GM12878 (cell line): Measurements from ENCODE around the gene DMKN. TPM values are rescaled to one million over a fixed set of nuclear protein-coding genes. Genes with fewer than 3 reads are reported as not detected.

Source experiments
- BACH1 ChIP-seq: fragments of 450-650 bp; IDR thresholded peaks from 2 replicates; pipeline ENCODE4 v1.6.1; 2017; ENCODE audit warnings: mild to moderate bottlenecking, borderline replicate concordance
- BMI1 ChIP-seq: fragments of 450-650 bp; IDR thresholded peaks from 2 replicates; pipeline ENCODE4 v1.6.1; 2016; ENCODE audit warnings: mild to moderate bottlenecking, moderate library complexity, borderline replicate concordance
- GABPA ChIP-seq: IDR thresholded peaks from 2 replicates; pipeline ENCODE4 v1.6.1; 2014; ENCODE audit warnings: antibody characterized with exemption, low read depth, mild to moderate bottlenecking, inconsistent platforms
- HCFC1 ChIP-seq: fragments of 150-350 bp; IDR thresholded peaks from 2 replicates; pipeline ENCODE4 v1.6.1; 2014; ENCODE audit warnings: low read length
- HDAC6 ChIP-seq: fragments of 200-600 bp; sonication (generic); IDR thresholded peaks from one replicate; pipeline ENCODE4 v1.8.0; 2017; ENCODE audit warnings: antibody characterized with exemption; ENCODE audit not compliant: unreplicated experiment
- HDGF ChIP-seq: fragments of 450-650 bp; IDR thresholded peaks from 2 replicates; pipeline ENCODE4 v1.6.1; 2016; ENCODE audit warnings: antibody characterized with exemption
- IRF4 ChIP-seq: IDR thresholded peaks from 2 replicates; pipeline ENCODE4 v1.6.1; 2011; ENCODE audit warnings: low read depth, low read length
- MTA2 ChIP-seq: fragments of 450-650 bp; IDR thresholded peaks from 2 replicates; pipeline ENCODE4 v1.6.1; 2016; ENCODE audit warnings: low read depth, mild to moderate bottlenecking, moderate library complexity
- MYB ChIP-seq: fragments of 150-350 bp; IDR thresholded peaks from 2 replicates; pipeline ENCODE4 v1.6.1; 2014; ENCODE audit warnings: mild to moderate bottlenecking, low read depth, low read length, borderline replicate concordance
- NFIC ChIP-seq: IDR thresholded peaks from 2 replicates; pipeline ENCODE4 v1.6.1; 2012; ENCODE audit warnings: low read depth, mild to moderate bottlenecking, inconsistent platforms, low read length, moderate library complexity
- NR2F1 ChIP-seq: fragments of 450-650 bp; conservative IDR thresholded peaks from 2 replicates; pipeline ENCODE4 v1.6.1; 2017; ENCODE audit warnings: mild to moderate bottlenecking
- RAD21 ChIP-seq: IDR thresholded peaks from 2 replicates; pipeline ENCODE4 v1.6.1; 2011; ENCODE audit warnings: mild to moderate bottlenecking, low read depth, low read length, moderate library complexity; ENCODE audit not compliant: insufficient read depth
- RB1 ChIP-seq: fragments of 450-650 bp; formaldehyde crosslinking; IDR thresholded peaks from 2 replicates; pipeline ENCODE4 v1.6.1; 2017; ENCODE audit warnings: mild to moderate bottlenecking, borderline replicate concordance
- RELA ChIP-seq: fragments of 450-650 bp; IDR thresholded peaks from 2 replicates; pipeline ENCODE4 v1.8.0; 2014; ENCODE audit warnings: borderline replicate concordance; ENCODE audit not compliant: partially characterized antibody
- RUNX3 ChIP-seq: IDR thresholded peaks from 2 replicates; pipeline ENCODE4 v1.6.1; 2012; ENCODE audit warnings: low read length, inconsistent platforms
- SP1 ChIP-seq: IDR thresholded peaks from one replicate; pipeline ENCODE4 v1.6.1; 2011; ENCODE audit warnings: low read depth, low read length
- SREBF1 ChIP-seq: IDR thresholded peaks from 2 replicates; pipeline ENCODE4 v1.6.1; 2012; ENCODE audit warnings: mild to moderate bottlenecking, low read length
- STAT3 ChIP-seq: IDR thresholded peaks from 2 replicates; pipeline ENCODE4 v1.6.1; 2011; ENCODE audit warnings: low read depth, low read length, improper control_type of control experiment
- SUZ12 ChIP-seq: fragments of 200-600 bp; sonication (generic); IDR thresholded peaks from one replicate; pipeline ENCODE4 v1.6.1; 2018; ENCODE audit warnings: antibody characterized with exemption, mild to moderate bottlenecking; ENCODE audit not compliant: unreplicated experiment
- TBL1XR1 ChIP-seq: IDR thresholded peaks from 2 replicates; pipeline ENCODE4 v1.6.1; 2012; ENCODE audit warnings: low read depth, low read length, improper control_type of control experiment
- YY1 ChIP-seq: IDR thresholded peaks from 2 replicates; pipeline ENCODE4 v1.6.1; 2011; ENCODE audit warnings: low read depth, mild to moderate bottlenecking, low read length
- ZNF24 ChIP-seq: fragments of 450-650 bp; IDR thresholded peaks from 2 replicates; pipeline ENCODE4 v1.6.1; 2017; ENCODE audit warnings: antibody characterized with exemption, mild to moderate bottlenecking
- polyA plus RNA-seq, 11 experiments: library from polyadenylated mRNA; depleted of rRNA in 4 of 11; unstranded in 6 of 11; stranded (reverse) in 5 of 11; fragments of >200 nt; fragmentation: Nextera tagmentation in 4 of 11; fragmentation: Illumina TruSeq in 1 of 11; extraction: Ambion mirVana in 4 of 11; extraction: Trizol in 1 of 11; gene quantifications; 1 replicate in 1 of 11; 2 replicates in 10 of 11; pipeline versions ENCODE4 v1.2.1 to v1.2.3, GENCODE V29; 2011 to 2016; ENCODE audit warnings: inconsistent platforms in 2 of 11, missing spikeins in 2 of 11, low read depth in 1 of 11
- total RNA-seq, 4 experiments: library from RNA; depleted of rRNA in 3 of 4; stranded (reverse); fragments of >200 nt in 3 of 4; fragmentation: Illumina TruSeq in 1 of 4; extraction: Trizol in 1 of 4; gene quantifications; 2 replicates each; pipeline versions ENCODE4 v1.2.1 to v1.2.3, GENCODE V29; 2013 to 2021
- TF ChIP-seq, protein P1 (sequence below): IDR thresholded peaks from 2 replicates; pipeline ENCODE4 v1.6.1; 2012; ENCODE audit warnings: low read depth, low read length, improper control_type of control experiment
- TF ChIP-seq, protein P2 (sequence below): IDR thresholded peaks from 2 replicates; pipeline ENCODE4 v1.6.1; 2012; ENCODE audit warnings: mild to moderate bottlenecking, low read depth, low read length
- TF ChIP-seq, protein P3 (sequence below): fragments of 450-650 bp; conservative IDR thresholded peaks from 2 replicates; pipeline ENCODE4 v1.6.1; 2017; ENCODE audit warnings: mild to moderate bottlenecking, moderate library complexity
- TF ChIP-seq, protein P4 (sequence below): IDR thresholded peaks from 2 replicates; pipeline ENCODE4 v1.6.1; 2011; ENCODE audit warnings: borderline replicate concordance, low read depth, mild to moderate bottlenecking, moderate library complexity, mixed read lengths, low read length; ENCODE audit not compliant: insufficient read depth; ENCODE audit errors: extremely low read length

Gene DMKN
- total and polyA plus RNA-seq, 10 of the 15 experiments (the other 5 are each of a cell fraction or from before 2014, with no cell fraction given) = 36.4 to 114 (median 58.6) TPM

DNA sequence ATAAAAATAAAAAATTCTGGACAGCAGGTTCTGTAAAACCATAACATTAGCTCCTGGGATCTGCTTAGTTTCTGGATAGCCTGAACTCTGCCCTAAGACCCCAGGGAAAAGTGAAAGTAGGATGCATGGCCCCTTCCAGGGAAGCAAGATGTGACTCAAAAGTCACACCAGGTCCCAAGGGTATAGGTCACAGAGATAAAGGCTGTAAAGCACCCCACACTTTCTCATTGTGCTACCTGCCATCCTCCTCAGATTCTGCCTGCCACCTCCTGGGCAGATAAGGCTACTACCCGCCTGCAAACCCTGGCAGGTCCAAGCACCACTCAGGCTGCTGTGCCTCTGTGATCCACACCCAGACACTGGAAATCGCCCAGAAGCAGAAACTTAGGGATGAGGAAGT lies 44.8 kb downstream of the DMKN start (continued):
- no peak; the same call in 1 of the 2 replicates for TF ChIP-seq NFIC
- TF ChIP-seq SREBF1 = no peak
- TF ChIP-seq HDGF = no peak
- TF ChIP-seq ZNF24 = peak; percentile 61; the same call in 1 of the 2 replicates
- peak; percentile 53 for TF ChIP-seq RELA
- no peak for TF ChIP-seq HDAC6
- TF ChIP-seq, protein P1, sequence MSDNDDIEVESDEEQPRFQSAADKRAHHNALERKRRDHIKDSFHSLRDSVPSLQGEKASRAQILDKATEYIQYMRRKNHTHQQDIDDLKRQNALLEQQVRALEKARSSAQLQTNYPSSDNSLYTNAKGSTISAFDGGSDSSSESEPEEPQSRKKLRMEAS = no peak
- TF ChIP-seq RAD21 = peak; percentile 99
- TF ChIP-seq NR2F1 = peak; percentile 91
- TF ChIP-seq, protein P2, sequence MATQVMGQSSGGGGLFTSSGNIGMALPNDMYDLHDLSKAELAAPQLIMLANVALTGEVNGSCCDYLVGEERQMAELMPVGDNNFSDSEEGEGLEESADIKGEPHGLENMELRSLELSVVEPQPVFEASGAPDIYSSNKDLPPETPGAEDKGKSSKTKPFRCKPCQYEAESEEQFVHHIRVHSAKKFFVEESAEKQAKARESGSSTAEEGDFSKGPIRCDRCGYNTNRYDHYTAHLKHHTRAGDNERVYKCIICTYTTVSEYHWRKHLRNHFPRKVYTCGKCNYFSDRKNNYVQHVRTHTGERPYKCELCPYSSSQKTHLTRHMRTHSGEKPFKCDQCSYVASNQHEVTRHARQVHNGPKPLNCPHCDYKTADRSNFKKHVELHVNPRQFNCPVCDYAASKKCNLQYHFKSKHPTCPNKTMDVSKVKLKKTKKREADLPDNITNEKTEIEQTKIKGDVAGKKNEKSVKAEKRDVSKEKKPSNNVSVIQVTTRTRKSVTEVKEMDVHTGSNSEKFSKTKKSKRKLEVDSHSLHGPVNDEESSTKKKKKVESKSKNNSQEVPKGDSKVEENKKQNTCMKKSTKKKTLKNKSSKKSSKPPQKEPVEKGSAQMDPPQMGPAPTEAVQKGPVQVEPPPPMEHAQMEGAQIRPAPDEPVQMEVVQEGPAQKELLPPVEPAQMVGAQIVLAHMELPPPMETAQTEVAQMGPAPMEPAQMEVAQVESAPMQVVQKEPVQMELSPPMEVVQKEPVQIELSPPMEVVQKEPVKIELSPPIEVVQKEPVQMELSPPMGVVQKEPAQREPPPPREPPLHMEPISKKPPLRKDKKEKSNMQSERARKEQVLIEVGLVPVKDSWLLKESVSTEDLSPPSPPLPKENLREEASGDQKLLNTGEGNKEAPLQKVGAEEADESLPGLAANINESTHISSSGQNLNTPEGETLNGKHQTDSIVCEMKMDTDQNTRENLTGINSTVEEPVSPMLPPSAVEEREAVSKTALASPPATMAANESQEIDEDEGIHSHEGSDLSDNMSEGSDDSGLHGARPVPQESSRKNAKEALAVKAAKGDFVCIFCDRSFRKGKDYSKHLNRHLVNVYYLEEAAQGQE = no peak
- peak; percentile 45 for TF ChIP-seq SP1
- peak; percentile 81 for TF ChIP-seq YY1
- TF ChIP-seq IRF4 = peak; percentile 88
- peak; percentile 65; the same call in 1 of the 2 replicates for TF ChIP-seq MTA2
- 0 out of 2 replicates have a peak, but pooled peaks have one; percentile 12 for TF ChIP-seq BMI1
- TF ChIP-seq RB1 = peak; percentile 94; the same call in 1 of the 2 replicates
- TF ChIP-seq RUNX3 = peak; percentile 45; the same call in 1 of the 2 replicates
- TF ChIP-seq BACH1 = no peak; the same call in 1 of the 2 replicates
- TF ChIP-seq SUZ12 = no peak
- TF ChIP-seq STAT3 = no peak
- no peak for TF ChIP-seq HCFC1
- TF ChIP-seq TBL1XR1 = peak; percentile 48; the same call in 1 of the 2 replicates
- TF ChIP-seq MYB = no peak
- TF ChIP-seq, protein P3, sequence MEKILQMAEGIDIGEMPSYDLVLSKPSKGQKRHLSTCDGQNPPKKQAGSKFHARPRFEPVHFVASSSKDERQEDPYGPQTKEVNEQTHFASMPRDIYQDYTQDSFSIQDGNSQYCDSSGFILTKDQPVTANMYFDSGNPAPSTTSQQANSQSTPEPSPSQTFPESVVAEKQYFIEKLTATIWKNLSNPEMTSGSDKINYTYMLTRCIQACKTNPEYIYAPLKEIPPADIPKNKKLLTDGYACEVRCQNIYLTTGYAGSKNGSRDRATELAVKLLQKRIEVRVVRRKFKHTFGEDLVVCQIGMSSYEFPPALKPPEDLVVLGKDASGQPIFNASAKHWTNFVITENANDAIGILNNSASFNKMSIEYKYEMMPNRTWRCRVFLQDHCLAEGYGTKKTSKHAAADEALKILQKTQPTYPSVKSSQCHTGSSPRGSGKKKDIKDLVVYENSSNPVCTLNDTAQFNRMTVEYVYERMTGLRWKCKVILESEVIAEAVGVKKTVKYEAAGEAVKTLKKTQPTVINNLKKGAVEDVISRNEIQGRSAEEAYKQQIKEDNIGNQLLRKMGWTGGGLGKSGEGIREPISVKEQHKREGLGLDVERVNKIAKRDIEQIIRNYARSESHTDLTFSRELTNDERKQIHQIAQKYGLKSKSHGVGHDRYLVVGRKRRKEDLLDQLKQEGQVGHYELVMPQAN = no peak
- TF ChIP-seq GABPA = no peak
- TF ChIP-seq, protein P4, sequence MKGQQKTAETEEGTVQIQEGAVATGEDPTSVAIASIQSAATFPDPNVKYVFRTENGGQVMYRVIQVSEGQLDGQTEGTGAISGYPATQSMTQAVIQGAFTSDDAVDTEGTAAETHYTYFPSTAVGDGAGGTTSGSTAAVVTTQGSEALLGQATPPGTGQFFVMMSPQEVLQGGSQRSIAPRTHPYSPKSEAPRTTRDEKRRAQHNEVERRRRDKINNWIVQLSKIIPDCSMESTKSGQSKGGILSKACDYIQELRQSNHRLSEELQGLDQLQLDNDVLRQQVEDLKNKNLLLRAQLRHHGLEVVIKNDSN = no peak
